Endothelial cell of umbilical vein (primary cell): Measurements from ENCODE around the gene TMEM120B. TPM values are rescaled to one million over a fixed set of nuclear protein-coding genes. Genes with fewer than 3 reads are reported as not detected.

Experiments used
- BruUV-seq: library from RNA; stranded (reverse); fragments of 400-500 nt; replicated peaks from 2 replicates; lab custom pipeline; 2021; lab: Mats Ljungman, UMichigan
- CTCF ChIA-PET: fragments of 300-600, 350-600 bp; sonication (Branson Sonifier 250); formaldehyde crosslinking; loops from one replicate; lab custom pipeline; 2021; ENCODE audit warnings: antibody characterized with exemption, inconsistent platforms; lab: Charles Lee
- POLR2A ChIA-PET: fragments of 300-600, 350-600 bp; sonication (Branson Sonifier 250); formaldehyde crosslinking; loops from one replicate; lab custom pipeline; 2021; ENCODE audit warnings: antibody characterized with exemption, inconsistent platforms; lab: Charles Lee
- DNase-seq: peaks from one replicate; pipeline ENCODE4 v3.0.0-alpha.2; 2011; ENCODE audit warnings: low read depth, low spot score
- FAIRE-seq: peaks from 2 replicates; lab custom pipeline; 2011; peaks lifted over from hg19 to GRCh38; lab: Jason Lieb, UNC
- H2AFZ ChIP-seq: 2 replicates; pipeline ENCODE4 v1.6.0; 2012; ENCODE audit warnings: low read depth, low read length, control low read depth, inconsistent platforms
- H3K27ac ChIP-seq: 2 replicates; pipeline ENCODE4 v1.5.1; 2011; ENCODE audit warnings: low read depth, mild to moderate bottlenecking, control low read depth, low read length, moderate library complexity; ENCODE audit not compliant: insufficient read depth
- H3K27me3 ChIP-seq, 2 experiments: 2 replicates each; pipeline versions ENCODE4 v1.6.0 to v1.6.1; 2011; ENCODE audit warnings: low read length in 2 of 2, mixed read lengths in 1 of 2; ENCODE audit not compliant: control insufficient read depth in 2 of 2, insufficient read depth in 2 of 2
- H3K36me3 ChIP-seq, 2 experiments: 2 replicates in 1 of 2; 3 replicates in 1 of 2; pipeline ENCODE4 v1.5.1; 2011; ENCODE audit warnings: low read length in 2 of 2, mild to moderate bottlenecking in 1 of 2, moderate library complexity in 1 of 2; ENCODE audit not compliant: control insufficient read depth in 2 of 2, insufficient read depth in 2 of 2; ENCODE audit errors: extremely low read depth in 1 of 2
- H3K4me1 ChIP-seq: 3 replicates; pipeline ENCODE4 v1.5.1; 2011; ENCODE audit warnings: mild to moderate bottlenecking, low read length; ENCODE audit not compliant: control insufficient read depth, insufficient read depth; ENCODE audit errors: extremely low read depth
- H3K4me2 ChIP-seq: 2 replicates; pipeline ENCODE4 v1.6.1; 2011; ENCODE audit warnings: low read length, control low read depth, mixed read lengths; ENCODE audit not compliant: insufficient read depth
- H3K4me3 ChIP-seq, 3 experiments: fragments of 200-600 bp in 1 of 3; sonication (generic), shearing (Covaris generic) in 1 of 3; replicated peaks in 1 of 3; 2 replicates each; pipeline ENCODE4 v1.5.1; 2011 to 2016; ENCODE audit warnings: control low read depth in 3 of 3, low read length in 3 of 3, mild to moderate bottlenecking in 2 of 3, inconsistent platforms in 1 of 3, low read depth in 1 of 3, moderate library complexity in 1 of 3; ENCODE audit not compliant: insufficient read depth in 1 of 3
- H3K79me2 ChIP-seq: 2 replicates; pipeline ENCODE4 v1.6.0; 2012; ENCODE audit warnings: low read length, inconsistent platforms; ENCODE audit not compliant: control insufficient read depth, insufficient read depth
- H3K9ac ChIP-seq: replicated peaks from 2 replicates; pipeline ENCODE3; 2011; ENCODE audit warnings: low read length, control low read depth; ENCODE audit not compliant: insufficient read depth; ENCODE audit errors: extremely low read depth
- H3K9me1 ChIP-seq: replicated peaks from 3 replicates; pipeline ENCODE4 v1.6.0; 2011; ENCODE audit warnings: mild to moderate bottlenecking, low read length; ENCODE audit not compliant: control insufficient read depth, insufficient read depth; ENCODE audit errors: extremely low read depth
- H3K9me3 ChIP-seq: replicated peaks from 2 replicates; pipeline ENCODE4 v1.5.1; 2012; ENCODE audit warnings: low read length, inconsistent platforms; ENCODE audit not compliant: control insufficient read depth, insufficient read depth
- H4K20me1 ChIP-seq: replicated peaks from 2 replicates; pipeline ENCODE3; 2011; ENCODE audit warnings: mild to moderate bottlenecking, low read length; ENCODE audit not compliant: control insufficient read depth, insufficient read depth; ENCODE audit errors: extremely low read depth
- EZH2 ChIP-seq: IDR thresholded peaks from 2 replicates; pipeline ENCODE4 v1.6.1; 2012; ENCODE audit warnings: borderline replicate concordance, low read depth, mild to moderate bottlenecking, moderate library complexity, low read length, inconsistent platforms; ENCODE audit not compliant: severe bottlenecking
- FOS ChIP-seq: IDR thresholded peaks from 2 replicates; pipeline ENCODE4 v1.6.1; 2011; ENCODE audit warnings: mild to moderate bottlenecking, low read length, moderate library complexity, borderline replicate concordance; ENCODE audit not compliant: insufficient read depth
- GATA2 ChIP-seq: IDR thresholded peaks from 2 replicates; pipeline ENCODE4 v1.7.0; 2011; ENCODE audit warnings: low read depth, mild to moderate bottlenecking, moderate library complexity, mixed read lengths, low read length; ENCODE audit not compliant: insufficient read length, insufficient read depth
- JUN ChIP-seq: IDR thresholded peaks from 2 replicates; pipeline ENCODE4 v1.6.1; 2011; ENCODE audit warnings: borderline replicate concordance, low read depth; ENCODE audit not compliant: insufficient read length, insufficient read depth
- MYC ChIP-seq: IDR thresholded peaks from one replicate; pipeline ENCODE4 v1.6.1; 2011; ENCODE audit warnings: mild to moderate bottlenecking, low read depth, low read length
- POLR2A ChIP-seq: IDR thresholded peaks from 2 replicates; pipeline ENCODE4 v1.6.1; 2012; ENCODE audit warnings: low read depth, mild to moderate bottlenecking, control low read depth, low read length
- POLR2AphosphoS5 ChIP-seq: IDR thresholded peaks from 2 replicates; pipeline ENCODE4 v1.6.1; 2012; ENCODE audit warnings: low read depth, mild to moderate bottlenecking, control low read depth, low read length, moderate library complexity; ENCODE audit not compliant: insufficient read depth
- dilution Hi-C: fragments of 300-500 bp; cut with MboI; formaldehyde crosslinking; loops from one replicate; pipeline ENCODE4 v1.15.0; 2019; ENCODE audit warnings: low sequenced_read_pairs; ENCODE audit not compliant: extremely low pct_ligation_motif_present
- intact Hi-C: fragments of 100-400 bp; cut with micrococcal nuclease; formaldehyde crosslinking; loops from one replicate; pipeline ENCODE4 v1.10.0; 2022
- polyA plus RNA-seq, 4 experiments: library from polyadenylated mRNA; depleted of rRNA in 3 of 4; stranded (reverse) in 3 of 4; unstranded in 1 of 4; fragments of >200 nt; gene quantifications; 2 replicates each; pipeline versions ENCODE4 v1.2.1 to v1.2.3, GENCODE V29; 2011 to 2012; ENCODE audit warnings: missing spikeins in 1 of 4
- total RNA-seq: library from RNA; stranded (reverse); gene quantifications from 2 replicates; pipeline ENCODE4 v1.2.3, GENCODE V29; 2021
- TF ChIP-seq, protein P1 (sequence below), 2 donors: IDR thresholded peaks; 1 replicate in 1 of 2; 2 replicates in 1 of 2; pipeline ENCODE4 v1.5.1; 2011; ENCODE audit warnings: low read length in 2 of 2, mild to moderate bottlenecking in 2 of 2, moderate library complexity in 2 of 2, control low read depth in 1 of 2, inconsistent platforms in 1 of 2, low read depth in 1 of 2; ENCODE audit not compliant: insufficient read depth in 1 of 2; ENCODE audit errors: extremely low read depth in 1 of 2
- TF ChIP-seq, protein P2 (sequence below): IDR thresholded peaks from 2 replicates; pipeline ENCODE4 v1.6.1; 2011; ENCODE audit not compliant: insufficient read depth, insufficient read length

The TMEM120B gene
- total and polyA plus RNA-seq, 2 donors (not counting 3 experiments of a cell fraction or from before 2014, with no cell fraction given): 10.4 to 12.8 TPM

- Histone ChIP-seq H3K9ac (peak overlapping the region; percentile 91), H3K9me1 (no peaks in the 10 kb centered on the region), H3K36me3 (no peaks in the 10 kb centered on the region), H3K79me2 (peaks cover 12% of the 10 kb centered on the region), H3K9me3 (no peaks in the 10 kb centered on the region), H4K20me1 (no peaks in the 10 kb centered on the region), H2AFZ (peak overlapping the region; percentile 97), H3K4me3 (peak overlapping the region; percentile 61 to 95 (median 91)), H3K4me1 (peaks cover 14% of the 10 kb centered on the region), H3K27ac (peak overlapping the region; percentile 31), H3K27me3 (no peaks in the 10 kb centered on the region), H3K4me2 (peak overlapping the region; percentile 99)
- ChIA-PET CTCF (interaction anchor here (0.9 to 4.2 kb wide), 13 partner anchors 9 to 159 kb away, joined by 3 to 47 read pairs (median 5); partner anchors contain the start of gene RHOF), POLR2A (no interaction called here)
- intact Hi-C loops: loop anchor here (1.0 to 2.0 kb wide), 2 partner anchors 25 to 38 kb away; no protein-coding TSS in a partner anchor
- DNase-seq (no peak), FAIRE-seq (no peak)
- no TSS peak for BruUV-seq
- TF ChIP-seq FOS (no peak), GATA2 (no peak), MYC (no peak), EZH2 (no peak), POLR2AphosphoS5 (no peak), JUN (no peak), POLR2A (no peak)
- TF ChIP-seq, protein P1, sequence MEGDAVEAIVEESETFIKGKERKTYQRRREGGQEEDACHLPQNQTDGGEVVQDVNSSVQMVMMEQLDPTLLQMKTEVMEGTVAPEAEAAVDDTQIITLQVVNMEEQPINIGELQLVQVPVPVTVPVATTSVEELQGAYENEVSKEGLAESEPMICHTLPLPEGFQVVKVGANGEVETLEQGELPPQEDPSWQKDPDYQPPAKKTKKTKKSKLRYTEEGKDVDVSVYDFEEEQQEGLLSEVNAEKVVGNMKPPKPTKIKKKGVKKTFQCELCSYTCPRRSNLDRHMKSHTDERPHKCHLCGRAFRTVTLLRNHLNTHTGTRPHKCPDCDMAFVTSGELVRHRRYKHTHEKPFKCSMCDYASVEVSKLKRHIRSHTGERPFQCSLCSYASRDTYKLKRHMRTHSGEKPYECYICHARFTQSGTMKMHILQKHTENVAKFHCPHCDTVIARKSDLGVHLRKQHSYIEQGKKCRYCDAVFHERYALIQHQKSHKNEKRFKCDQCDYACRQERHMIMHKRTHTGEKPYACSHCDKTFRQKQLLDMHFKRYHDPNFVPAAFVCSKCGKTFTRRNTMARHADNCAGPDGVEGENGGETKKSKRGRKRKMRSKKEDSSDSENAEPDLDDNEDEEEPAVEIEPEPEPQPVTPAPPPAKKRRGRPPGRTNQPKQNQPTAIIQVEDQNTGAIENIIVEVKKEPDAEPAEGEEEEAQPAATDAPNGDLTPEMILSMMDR (IDR thresholded peaks at IDR 0.05; ENCODE audit: extremely low read depth in 1 of 2, insufficient read depth in 1 of 2, low read depth in 1 of 2, low read length in 2 of 2): no peak
- TF ChIP-seq, protein P2, sequence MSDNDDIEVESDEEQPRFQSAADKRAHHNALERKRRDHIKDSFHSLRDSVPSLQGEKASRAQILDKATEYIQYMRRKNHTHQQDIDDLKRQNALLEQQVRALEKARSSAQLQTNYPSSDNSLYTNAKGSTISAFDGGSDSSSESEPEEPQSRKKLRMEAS: no peak
- dilution Hi-C loops: no loop called here
Observed at GRCh38 chr12:121711361-121712189, 977 bp upstream of the TMEM120B start.
